Smooth muscle cell (in vitro differentiated cells): Measurements from ENCODE around the gene SPECC1. TPM values are rescaled to one million over a fixed set of nuclear protein-coding genes. Genes with fewer than 3 reads are reported as not detected.

ENCODE experiments used
- DNase-seq: peaks from one replicate; lab custom pipeline; 2025; ENCODE audit not compliant: unreplicated experiment; lab: John Stamatoyannopoulos, UW
- H2AFZ ChIP-seq: fragments of 200-600 bp; sonication (generic); 2 replicates; pipeline ENCODE4 v1.6.0; 2016; ENCODE audit warnings: antibody characterized with exemption, low read depth, mild to moderate bottlenecking
- H3F3A ChIP-seq: fragments of 200-600 bp; sonication (generic); 2 replicates; pipeline ENCODE4 v1.6.0; 2017; ENCODE audit warnings: antibody characterized with exemption, low read depth
- H3K27ac ChIP-seq: fragments of 200-600 bp; sonication (generic); 2 replicates; pipeline ENCODE4 v1.5.1; 2016; ENCODE audit warnings: low read depth, mild to moderate bottlenecking
- H3K27me3 ChIP-seq: fragments of 200-600 bp; sonication (generic); 2 replicates; pipeline ENCODE4 v1.6.1; 2016; ENCODE audit warnings: low read depth, mild to moderate bottlenecking
- H3K36me3 ChIP-seq: fragments of 200-600 bp; sonication (generic); 2 replicates; pipeline ENCODE4 v1.5.1; 2016; ENCODE audit warnings: low read depth
- H3K4me1 ChIP-seq: fragments of 200-600 bp; sonication (generic); 2 replicates; pipeline ENCODE4 v1.5.1; 2016; ENCODE audit warnings: low read depth
- H3K4me2 ChIP-seq: fragments of 200-600 bp; sonication (generic); 2 replicates; pipeline ENCODE4 v1.6.0; 2016; ENCODE audit warnings: mild to moderate bottlenecking
- H3K4me3 ChIP-seq: fragments of 200-600 bp; sonication (generic); 2 replicates; pipeline ENCODE4 v1.5.1; 2016; ENCODE audit warnings: mild to moderate bottlenecking
- H3K79me2 ChIP-seq: fragments of 200-600 bp; sonication (generic); 2 replicates; pipeline ENCODE4 v1.6.0; 2016; ENCODE audit warnings: low read depth, mild to moderate bottlenecking
- H3K9ac ChIP-seq: fragments of 200-600 bp; sonication (generic); 2 replicates; pipeline ENCODE4 v1.6.0; 2016; ENCODE audit warnings: low read depth
- H3K9me3 ChIP-seq: fragments of 200-600 bp; sonication (generic); replicated peaks from 2 replicates; pipeline ENCODE4 v1.5.1; 2016; ENCODE audit warnings: low read depth
- H4K20me1 ChIP-seq: fragments of 200-600 bp; sonication (generic); 2 replicates; pipeline ENCODE4 v1.6.0; 2016; ENCODE audit warnings: low read depth
- CTCF ChIP-seq: fragments of 200-600 bp; sonication (generic); IDR thresholded peaks from 2 replicates; pipeline ENCODE4 v1.5.1; 2017; ENCODE audit warnings: borderline replicate concordance, mild to moderate bottlenecking, antibody characterized with exemption; ENCODE audit not compliant: insufficient read depth, poor library complexity, severe bottlenecking
- WGBS: methylation state at CpG from one replicate; pipeline ENCODE4 v1.1.7; 2016; ENCODE audit warnings: low lambda C conversion rate; 5-methylcytosine and 5-hydroxymethylcytosine counted together
- polyA plus RNA-seq: library from polyadenylated mRNA; unstranded; fragments of >200 nt; fragmentation: Nextera tagmentation; extraction: Ambion mirVana; gene quantifications from 2 replicates; pipeline ENCODE4 v1.2.1, GENCODE V29; 2016
- total RNA-seq: library from RNA; depleted of rRNA; stranded (reverse); fragments of >200 nt; gene quantifications from 2 replicates; pipeline ENCODE4 v1.2.3, GENCODE V29; 2014

SPECC1 gene
- total and polyA plus RNA-seq, 2 experiments from 2014 or later = 20.0 to 72.0 TPM

- no peaks in the 10 kb centered on the region for H4K20me1 ChIP-seq
- no peaks in the 10 kb centered on the region for H3K27me3 ChIP-seq
- H3K9me3 ChIP-seq = no peaks in the 10 kb centered on the region
- 93% methylated on average over 5 of the region's 5 CpGs for WGBS
- H3K27ac ChIP-seq = no peak overlapping the region
- no peak overlapping the region for H3K4me2 ChIP-seq
- H3F3A ChIP-seq = peaks cover 12% of the 10 kb centered on the region
- no peaks in the 10 kb centered on the region for H3K79me2 ChIP-seq
- no peak for DNase-seq
- no peak for TF ChIP-seq CTCF
- H3K36me3 ChIP-seq = no peaks in the 10 kb centered on the region
- H2AFZ ChIP-seq = no peak overlapping the region
- no peak overlapping the region for H3K4me3 ChIP-seq
- no peaks in the 10 kb centered on the region for H3K4me1 ChIP-seq
- no peak overlapping the region for H3K9ac ChIP-seq
Observed at GRCh38 chr17:20151174-20151573, 142.0 kb downstream of the SPECC1 start.

- Histone ChIP-seq H2AFZ (no peak overlapping the region), H3K79me2 (peaks cover 20% of the 10 kb centered on the region), H3F3A (peaks cover 12% of the 10 kb centered on the region), H3K4me2 (no peak overlapping the region), H3K4me3 (no peak overlapping the region), H3K4me1 (no peaks in the 10 kb centered on the region), H3K27me3 (no peaks in the 10 kb centered on the region), H4K20me1 (peaks cover 18% of the 10 kb centered on the region), H3K9me3 (no peaks in the 10 kb centered on the region), H3K9ac (no peak overlapping the region), H3K27ac (no peak overlapping the region), H3K36me3 (no peaks in the 10 kb centered on the region)
- no peak for DNase-seq
- TF ChIP-seq CTCF = no peak
- WGBS = 94% methylated on average over 2 of the region's 2 CpGs
Observed at GRCh38 chr17:20153231-20153630, 144.1 kb downstream of the SPECC1 start.

- TF ChIP-seq CTCF = no peak
- H2AFZ ChIP-seq = no peak overlapping the region
- H3K9me3 ChIP-seq = no peaks in the 10 kb centered on the region
- H4K20me1 ChIP-seq = peaks cover 30% of the 10 kb centered on the region
- H3K27me3 ChIP-seq = no peaks in the 10 kb centered on the region
- 89% methylated on average over 11 of the region's 11 CpGs for WGBS
- H3K4me2 ChIP-seq = no peak overlapping the region
- H3K4me3 ChIP-seq = no peak overlapping the region
- H3K9ac ChIP-seq = no peak overlapping the region
- peaks cover 9% of the 10 kb centered on the region for H3F3A ChIP-seq
- no peaks in the 10 kb centered on the region for H3K36me3 ChIP-seq
- no peak for DNase-seq
- peaks cover 32% of the 10 kb centered on the region for H3K79me2 ChIP-seq
- no peak overlapping the region for H3K27ac ChIP-seq
- no peaks in the 10 kb centered on the region for H3K4me1 ChIP-seq
Observed at GRCh38 chr17:20154286-20155000, 145.3 kb downstream of the SPECC1 start.
